ENCODE data around the gene KIT.

KIT gene

GRCh38 chr4:54743562-54743961 is 85.8 kb downstream of the KIT start:
- in situ Hi-C loops (cut with HindIII; ENCODE audit: low pct_unique_long_range_greater_than_20kb, low sequenced_read_pairs) = no loop called here
- TF ChIP-seq JUND (IDR thresholded peaks at IDR 0.05; ENCODE audit: low read depth) = no peak
- no peak for DNase-seq (ENCODE audit: low read depth in 1 of 2, low spot score in 1 of 2)

GRCh38 chr4:54744487-54744886 is 86.7 kb downstream of the KIT start:
- in situ Hi-C loops (cut with HindIII; ENCODE audit: low pct_unique_long_range_greater_than_20kb, low sequenced_read_pairs) = no loop called here
- DNase-seq (ENCODE audit: low read depth in 1 of 2, low spot score in 1 of 2) = no peak
- TF ChIP-seq JUND (IDR thresholded peaks at IDR 0.05; ENCODE audit: low read depth) = no peak

- DNase-seq (ENCODE audit: low read depth in 1 of 2, low spot score in 1 of 2) = no peak
- TF ChIP-seq JUND (IDR thresholded peaks at IDR 0.05; ENCODE audit: low read depth) = no peak
- in situ Hi-C loops (cut with HindIII; ENCODE audit: low pct_unique_long_range_greater_than_20kb, low sequenced_read_pairs) = no loop called here
Measured at GRCh38 chr4:54745031-54745770, 87.4 kb downstream of the KIT start.

GRCh38 chr4:54746218-54746617 is 88.5 kb downstream of the KIT start:
- in situ Hi-C loops (cut with HindIII; ENCODE audit: low pct_unique_long_range_greater_than_20kb, low sequenced_read_pairs) = no loop called here
- DNase-seq (ENCODE audit: low read depth in 1 of 2, low spot score in 1 of 2) = no peak
- no peak for TF ChIP-seq JUND (IDR thresholded peaks at IDR 0.05; ENCODE audit: low read depth)

GRCh38 chr4:54750341-54750740 is 92.6 kb downstream of the KIT start:
- in situ Hi-C loops (cut with HindIII; ENCODE audit: low pct_unique_long_range_greater_than_20kb, low sequenced_read_pairs) = no loop called here
- TF ChIP-seq JUND (IDR thresholded peaks at IDR 0.05; ENCODE audit: low read depth) = no peak
- no peak for DNase-seq (ENCODE audit: low read depth in 1 of 2, low spot score in 1 of 2)

GRCh38 chr4:54754394-54754793 is 96.6 kb downstream of the KIT start:
- no peak for TF ChIP-seq JUND (IDR thresholded peaks at IDR 0.05; ENCODE audit: low read depth)
- in situ Hi-C loops (cut with HindIII; ENCODE audit: low pct_unique_long_range_greater_than_20kb, low sequenced_read_pairs) = no loop called here
- DNase-seq (ENCODE audit: low read depth in 1 of 2, low spot score in 1 of 2) = no peak

GRCh38 chr4:54764476-54764875 is 106.7 kb downstream of the KIT start:
- in situ Hi-C loops (cut with HindIII; ENCODE audit: low pct_unique_long_range_greater_than_20kb, low sequenced_read_pairs) = no loop called here
- DNase-seq (ENCODE audit: low read depth in 1 of 2, low spot score in 1 of 2) = no peak
- no peak for TF ChIP-seq JUND (IDR thresholded peaks at IDR 0.05; ENCODE audit: low read depth)

GRCh38 chr4:54767376-54767775 is 109.6 kb downstream of the KIT start:
- in situ Hi-C loops (cut with HindIII; ENCODE audit: low pct_unique_long_range_greater_than_20kb, low sequenced_read_pairs) = no loop called here
- no peak for TF ChIP-seq JUND (IDR thresholded peaks at IDR 0.05; ENCODE audit: low read depth)

GRCh38 chr4:54773022-54773421 is 115.3 kb downstream of the KIT start:
- no peak for DNase-seq (ENCODE audit: low read depth in 1 of 2, low spot score in 1 of 2)
- no peak for TF ChIP-seq JUND (IDR thresholded peaks at IDR 0.05; ENCODE audit: low read depth)
- in situ Hi-C loops (cut with HindIII; ENCODE audit: low pct_unique_long_range_greater_than_20kb, low sequenced_read_pairs) = no loop called here

More at GRCh38 chr4:54767376-54767775, 109.6 kb downstream of the KIT start:
- no peak for DNase-seq (ENCODE audit: low read depth in 1 of 2, low spot score in 1 of 2)

- TF ChIP-seq JUND (IDR thresholded peaks at IDR 0.05; ENCODE audit: low read depth) = no peak
- in situ Hi-C loops (cut with HindIII; ENCODE audit: low pct_unique_long_range_greater_than_20kb, low sequenced_read_pairs) = no loop called here
- DNase-seq (ENCODE audit: low read depth in 1 of 2, low spot score in 1 of 2) = no peak
Measured at GRCh38 chr4:54779036-54779435, 121.3 kb downstream of the KIT start.

- in situ Hi-C loops (cut with HindIII; ENCODE audit: low pct_unique_long_range_greater_than_20kb, low sequenced_read_pairs) = no loop called here
- no peak for TF ChIP-seq JUND (IDR thresholded peaks at IDR 0.05; ENCODE audit: low read depth)
- no peak for DNase-seq (ENCODE audit: low read depth in 1 of 2, low spot score in 1 of 2)
Measured at GRCh38 chr4:54779476-54780148, 121.9 kb downstream of the KIT start.

GRCh38 chr4:54780149-54780495 is 122.4 kb downstream of the KIT start:
- no peak for DNase-seq (ENCODE audit: low read depth in 1 of 2, low spot score in 1 of 2)
- TF ChIP-seq JUND (IDR thresholded peaks at IDR 0.05; ENCODE audit: low read depth) = no peak
- in situ Hi-C loops (cut with HindIII; ENCODE audit: low pct_unique_long_range_greater_than_20kb, low sequenced_read_pairs) = no loop called here

- no peak for TF ChIP-seq JUND (IDR thresholded peaks at IDR 0.05; ENCODE audit: low read depth)
- DNase-seq (ENCODE audit: low read depth in 1 of 2, low spot score in 1 of 2) = peak in 1 of 2 experiments; percentile 13
- in situ Hi-C loops (cut with HindIII; ENCODE audit: low pct_unique_long_range_greater_than_20kb, low sequenced_read_pairs) = no loop called here
Measured at GRCh38 chr4:54781756-54782155, 124.0 kb downstream of the KIT start.

All from T47D (cell line).